Common myeloid progenitor, CD34-positive (primary cell): ENCODE measurements around the gene CARD6. TPM values are rescaled to one million over a fixed set of nuclear protein-coding genes. Genes with fewer than 3 reads are reported as not detected.
"Not testable (repeated sequence)": the region's sequence is repeated elsewhere in the genome, so short reads cannot be mapped to it uniquely, and the experiment has no call there.

Experiments
- CTCF ChIA-PET: fragments of 350-600 bp; sonication (Branson Sonifier 250); formaldehyde crosslinking; loops from one replicate; lab custom pipeline; 2021; ENCODE audit warnings: antibody characterized with exemption; lab: Charles Lee
- POLR2A ChIA-PET: fragments of 350-600 bp; sonication (Branson Sonifier 250); formaldehyde crosslinking; loops from one replicate; lab custom pipeline; 2021; ENCODE audit warnings: antibody characterized with exemption; lab: Charles Lee
- DNase-seq, 3 donors: peaks; one replicate each; pipeline versions ENCODE4 v3.0.0 to v3.0.0-alpha.2; 2013
- H3K27ac ChIP-seq, 2 experiments: 1 replicate in 1 of 2; 2 replicates in 1 of 2; pipeline ENCODE4 v1.7.0; 2013; ENCODE audit warnings: inconsistent platforms in 2 of 2, low read length in 2 of 2, mild to moderate bottlenecking in 2 of 2, low read depth in 1 of 2, moderate library complexity in 1 of 2; ENCODE audit not compliant: severe bottlenecking in 2 of 2, insufficient read depth in 1 of 2, poor library complexity in 1 of 2
- H3K27me3 ChIP-seq, 5 experiments: replicated peaks in 2 of 5; 1 replicate in 3 of 5; 2 replicates in 2 of 5; pipeline versions ENCODE4 v1.6.1 to v1.7.0; 2013; ENCODE audit warnings: low read length in 4 of 5, mild to moderate bottlenecking in 2 of 5, moderate library complexity in 2 of 5, inconsistent platforms in 1 of 5; ENCODE audit not compliant: insufficient read depth in 5 of 5, control insufficient read depth in 4 of 5
- H3K36me3 ChIP-seq, 4 experiments: 1 replicate in 2 of 4; 2 replicates in 2 of 4; pipeline versions ENCODE4 v1.6.1 to v1.7.0; 2013; ENCODE audit warnings: low read length in 3 of 4, control low read depth in 1 of 4, mild to moderate bottlenecking in 1 of 4; ENCODE audit not compliant: control insufficient read depth in 4 of 4, insufficient read depth in 4 of 4
- H3K4me1 ChIP-seq, 4 experiments: 1 replicate in 3 of 4; 2 replicates in 1 of 4; pipeline versions ENCODE4 v1.6.1 to v1.7.1; 2013; ENCODE audit warnings: low read length in 3 of 4, mild to moderate bottlenecking in 3 of 4, control low read depth in 1 of 4, inconsistent platforms in 1 of 4, moderate library complexity in 1 of 4; ENCODE audit not compliant: control insufficient read depth in 4 of 4, insufficient read depth in 4 of 4; ENCODE audit errors: control extremely low read depth in 1 of 4
- H3K4me3 ChIP-seq, 7 experiments: 1 replicate in 4 of 7; 2 replicates in 3 of 7; pipeline versions ENCODE4 v1.5.1 to v1.7.0; 2013; ENCODE audit warnings: mild to moderate bottlenecking in 7 of 7, low read length in 6 of 7, moderate library complexity in 6 of 7, inconsistent platforms in 2 of 7, low read depth in 2 of 7, control low read depth in 1 of 7; ENCODE audit not compliant: insufficient read depth in 4 of 7, control insufficient read depth in 1 of 7; ENCODE audit errors: extremely low read depth in 1 of 7
- H3K9me3 ChIP-seq, 5 experiments: 1 replicate in 4 of 5; 2 replicates in 1 of 5; pipeline versions ENCODE4 v1.6.1 to v1.7.1; 2013; ENCODE audit warnings: low read length in 4 of 5, mild to moderate bottlenecking in 2 of 5, inconsistent platforms in 1 of 5, low read depth in 1 of 5, moderate library complexity in 1 of 5; ENCODE audit not compliant: control insufficient read depth in 4 of 5, insufficient read depth in 2 of 5; ENCODE audit errors: control extremely low read depth in 1 of 5
- WGBS: methylation state at CpG from one replicate; pipeline ENCODE4 v1.1.5; 2013; ENCODE audit not compliant: insufficient coverage; 5-methylcytosine and 5-hydroxymethylcytosine counted together
- polyA plus RNA-seq: library from polyadenylated mRNA; unstranded; fragments of 120-200 nt; gene quantifications from one replicate; pipeline ENCODE4 v1.2.1, GENCODE V29; 2013

Gene CARD6
- polyA plus RNA-seq: 5.3 TPM

GRCh38 chr5:40841068-40841805, at the start of gene CARD6:
CARD6 (plus strand) TSS chr5:40841367; CDS start chr5:40841383, 16 bp downstream.
- DNase-seq: peak; percentile 48 to 79 (median 69)
- Histone ChIP-seq H3K4me1 (peaks cover 0 to 17% (median 9%) of the 10 kb centered on the region in 4 experiments), H3K27ac (peak within 1 kb of the TSS; percentile 75 to 90), H3K36me3 (peaks cover 0 to 8% (median 3%) of the 10 kb centered on the region in 4 experiments), H3K27me3 (no peaks in the 10 kb centered on the region), H3K9me3 (no peaks in the 10 kb centered on the region), H3K4me3 (peak within 1 kb of the TSS in 6 of 7 experiments; percentile 64 to 91 (median 80))
- ChIA-PET CTCF (interaction anchor here (1.3 kb wide), 1 partner anchor 66 kb away, joined by 5 read pairs; no protein-coding TSS in a partner anchor), POLR2A (no interaction called here)
- WGBS: 7% methylated on average over 6 of the region's 9 CpGs

DNA sequence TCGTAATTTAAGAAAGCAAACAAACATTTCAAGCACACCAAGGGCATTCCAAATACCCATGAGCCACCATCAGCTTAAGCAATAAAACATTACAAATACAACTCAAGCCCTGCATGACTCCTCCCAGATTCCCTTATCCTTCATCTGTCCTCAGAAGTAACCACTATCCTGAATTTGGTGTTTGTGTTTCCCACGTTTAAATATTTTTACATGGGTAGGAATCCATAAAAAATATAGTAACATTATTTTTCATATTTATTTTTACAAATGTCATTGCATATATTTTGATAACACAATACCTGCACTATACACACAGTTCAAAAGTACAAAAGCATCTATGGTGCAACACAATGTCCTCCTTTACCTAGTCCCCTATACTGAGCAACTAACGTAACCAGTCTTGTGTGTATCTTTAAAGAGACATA, 49.4 kb upstream of the CARD6 start:
- Histone ChIP-seq H3K27ac (no peak overlapping the region), H3K36me3 (peaks cover 0 to 12% (median 3%) of the 10 kb centered on the region in 4 experiments), H3K4me3 (peak overlapping the region in 1 of 7 experiments; percentile 13), H3K27me3 (no peaks in the 10 kb centered on the region), H3K4me1 (peaks cover 5 to 29% (median 12%) of the 10 kb centered on the region in 4 experiments), H3K9me3 (no peaks in the 10 kb centered on the region)
- POLR2A ChIA-PET: no interaction called here
- DNase-seq: no peak
- CTCF ChIA-PET: interaction anchor here (1.0 to 2.1 kb wide), 2 partner anchors 12 to 17 kb away, joined by 3 to 12 read pairs; no protein-coding TSS in a partner anchor
- no CpG with 5 or more reads among the region's 3 CpGs for WGBS

- POLR2A ChIA-PET, H3K27ac ChIP-seq, DNase-seq, H3K4me3 ChIP-seq, H3K9me3 ChIP-seq, H3K36me3 ChIP-seq, H3K27me3 ChIP-seq: not testable (repeated sequence)
- WGBS: 90% methylated on average over 2 of the region's 10 CpGs
- CTCF ChIA-PET: interaction anchor here (0.7 to 1.4 kb wide), 4 partner anchors 14 to 46 kb away, joined by 3 to 5 read pairs (median 4); no protein-coding TSS in a partner anchor
- H3K4me1 ChIP-seq: peaks cover 7 to 34% (median 14%) of the 10 kb centered on the region in 4 experiments
Measured at GRCh38 chr5:40792691-40793090, 48.5 kb upstream of the CARD6 start.

DNA sequence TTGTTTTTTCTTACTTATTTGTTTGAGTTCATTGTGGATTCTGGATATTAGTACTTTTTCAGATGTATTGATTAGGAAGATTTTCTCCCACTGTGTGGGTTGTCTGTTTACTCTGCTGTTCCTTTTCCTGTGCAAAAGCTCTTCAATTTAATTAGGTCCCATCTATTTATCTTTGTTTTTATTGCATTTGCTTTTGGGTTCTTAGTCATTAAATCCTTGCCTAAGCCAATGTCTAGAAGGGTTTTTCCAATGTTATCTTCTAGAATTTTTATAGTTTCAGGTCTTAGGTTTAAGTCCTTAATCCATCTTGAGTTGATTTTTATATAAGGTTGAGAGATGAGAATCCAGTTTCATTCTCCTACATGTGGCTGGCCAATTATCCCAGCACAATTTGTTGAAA, 46.8 kb upstream of the CARD6 start:
- H3K9me3 ChIP-seq, DNase-seq, POLR2A ChIA-PET, H3K27ac ChIP-seq, H3K4me3 ChIP-seq, CTCF ChIA-PET, H3K27me3 ChIP-seq, H3K36me3 ChIP-seq: not testable (repeated sequence)
- peaks cover 7 to 40% (median 20%) of the 10 kb centered on the region in 4 experiments for H3K4me1 ChIP-seq

DNA sequence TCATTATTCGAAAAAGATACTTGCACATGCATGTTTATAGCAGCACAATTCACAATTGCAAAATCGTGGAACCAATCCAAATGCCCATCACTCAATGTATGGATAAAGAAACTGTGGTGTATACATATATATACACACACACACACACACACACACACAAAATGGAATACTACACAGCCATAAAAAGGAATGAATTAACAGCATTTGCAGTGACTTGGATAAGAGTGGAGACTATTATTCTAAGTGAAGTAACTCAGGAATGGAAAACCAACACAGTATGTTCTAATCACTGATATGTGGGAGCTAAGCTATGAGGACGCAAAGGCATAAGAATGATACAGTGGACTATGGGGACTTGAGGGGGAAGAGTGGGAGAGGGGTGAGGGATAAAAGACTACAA, 46.3 kb upstream of the CARD6 start:
- H3K27ac ChIP-seq, H3K27me3 ChIP-seq, H3K36me3 ChIP-seq, POLR2A ChIA-PET, H3K9me3 ChIP-seq, DNase-seq, H3K4me3 ChIP-seq: not testable (repeated sequence)
- 100% methylated on average over 1 of the region's 3 CpGs for WGBS
- peaks cover 7 to 39% (median 22%) of the 10 kb centered on the region in 4 experiments for H3K4me1 ChIP-seq
- CTCF ChIA-PET: interaction anchor here (1.5 kb wide), 1 partner anchor 20 kb away, joined by 3 read pairs; no protein-coding TSS in a partner anchor

DNA sequence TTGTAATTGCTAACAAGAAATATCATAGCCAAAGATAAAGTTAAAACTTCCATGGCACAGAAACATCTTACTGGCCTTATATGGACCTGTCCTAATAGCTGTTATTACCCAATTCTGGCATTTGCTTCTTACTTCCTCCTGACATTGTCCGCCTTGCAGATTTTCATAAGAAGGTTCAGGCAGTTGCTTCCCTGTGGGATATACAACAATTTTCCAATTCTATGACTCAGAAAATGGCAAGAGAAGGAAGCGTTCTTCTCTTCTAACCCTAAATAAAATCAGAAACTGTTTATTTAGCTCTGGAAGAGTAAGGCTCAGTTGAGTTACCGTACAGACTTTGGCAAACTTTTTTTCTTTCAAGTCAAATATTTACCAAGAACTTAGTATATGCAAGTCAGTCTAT, 44.7 kb upstream of the CARD6 start:
- POLR2A ChIA-PET: interaction anchor here (1.7 kb wide), 1 partner anchor 27 kb away, joined by 3 read pairs; no protein-coding TSS in a partner anchor
- Histone ChIP-seq H3K4me1 (peaks cover 7 to 33% (median 21%) of the 10 kb centered on the region in 4 experiments), H3K9me3 (no peaks in the 10 kb centered on the region), H3K4me3 (peak overlapping the region in 5 of 7 experiments; percentile 79 to 99 (median 85)), H3K27me3 (no peaks in the 10 kb centered on the region), H3K27ac (peak overlapping the region in 1 of 2 experiments; percentile 86), H3K36me3 (peaks cover 0 to 7% (median under 1%) of the 10 kb centered on the region in 4 experiments)
- peak in 1 of 3 donors; percentile 35 for DNase-seq
- CTCF ChIA-PET: interaction anchor here (1.4 to 1.5 kb wide), 2 partner anchors 21 to 41 kb away, joined by 3 read pairs; partner anchors contain the start of gene TTC33
- 40% methylated on average over 1 of the region's 3 CpGs for WGBS
